GM10248 (cell line): ENCODE data around the gene RCC2.

ENCODE experiments used
- CTCF ChIA-PET: fragments of 300-600 bp; sonication (Branson Sonifier 250); formaldehyde crosslinking; extraction: SDS; loops from one replicate; lab custom pipeline; 2021; ENCODE audit warnings: antibody characterized with exemption; lab: Yijun Ruan, JAX
- POLR2A ChIA-PET: fragments of 350-650 bp; sonication (Branson Sonifier 250); formaldehyde crosslinking; extraction: SDS; loops from one replicate; lab custom pipeline; 2020; ENCODE audit warnings: antibody characterized with exemption; lab: Yijun Ruan, JAX
- DNase-seq: peaks from one replicate; pipeline ENCODE4 v3.0.0; 2012; ENCODE audit errors: extremely low spot score
- CTCF ChIP-seq: IDR thresholded peaks from 2 replicates; pipeline ENCODE4 v1.5.1; 2012; ENCODE audit warnings: mild to moderate bottlenecking, low read depth; ENCODE audit errors: extremely low read depth, missing control alignments, control extremely low read depth

RCC2 gene

GRCh38 chr1:17434016-17434415 lies 5.5 kb downstream of the RCC2 start:
- CTCF ChIA-PET, result no interaction called here
- no peak for DNase-seq
- TF ChIP-seq CTCF, result no peak
- POLR2A ChIA-PET, result no interaction called here

DNA sequence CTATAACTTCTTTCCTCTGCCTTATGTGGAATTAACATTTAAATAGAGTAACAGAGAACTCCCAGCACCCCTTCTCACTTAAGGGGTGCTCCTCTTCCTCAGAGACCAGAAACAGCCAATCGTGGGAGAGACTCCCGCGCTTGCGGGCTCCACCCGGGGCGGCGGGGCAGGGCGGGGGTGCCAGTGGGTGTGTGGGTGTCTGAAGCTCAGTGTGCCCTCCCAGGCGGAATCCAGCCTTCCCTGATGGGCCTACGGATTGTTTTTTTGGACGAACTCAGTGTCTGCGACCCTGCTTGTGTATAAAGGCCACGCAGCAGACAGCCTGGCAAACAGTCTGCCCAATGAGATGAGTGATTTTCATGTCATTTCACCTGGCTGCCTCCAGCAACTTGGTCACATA lies 6.2 kb downstream of the RCC2 start:
- DNase-seq, result no peak
- POLR2A ChIA-PET, result no interaction called here
- TF ChIP-seq CTCF, result no peak
- CTCF ChIA-PET, result interaction anchor here (0.6 to 1.6 kb wide), 3 partner anchors 10 to 174 kb away, joined by 3 to 6 read pairs (median 3); no protein-coding TSS in a partner anchor

GRCh38 chr1:17432412-17432811 lies 7.1 kb downstream of the RCC2 start:
- TF ChIP-seq CTCF, result no peak
- DNase-seq, result no peak
- ChIA-PET CTCF (interaction anchor here (0.8 to 1.6 kb wide), 2 partner anchors 13 to 26 kb away, joined by 3 to 6 read pairs; no protein-coding TSS in a partner anchor), POLR2A (no interaction called here)

DNA sequence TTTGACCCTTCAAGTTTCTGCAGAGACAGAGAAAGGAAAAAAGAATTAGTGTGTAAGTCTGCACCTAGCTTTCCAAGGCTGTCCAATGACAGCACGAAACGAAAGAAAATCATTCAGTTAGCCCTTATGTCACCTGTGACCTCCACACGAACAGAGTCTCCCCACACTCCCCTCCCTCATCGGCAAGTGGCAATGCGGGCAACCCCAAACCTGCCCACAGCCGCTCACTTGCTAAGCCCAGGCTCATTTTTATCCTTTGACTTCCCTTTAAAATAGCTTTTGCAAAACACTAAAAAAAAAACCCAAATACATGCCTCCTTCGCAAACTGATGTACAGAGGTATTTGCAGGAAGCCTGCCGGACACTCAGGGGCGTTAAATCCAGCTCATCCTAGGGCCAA lies 10.3 kb downstream of the RCC2 start:
- no peak for DNase-seq
- TF ChIP-seq CTCF, result no peak
- POLR2A ChIA-PET, result no interaction called here
- CTCF ChIA-PET, result interaction anchor here (1.0 to 1.5 kb wide), 3 partner anchors 8 to 10 kb away, joined by 4 to 6 read pairs (median 4); partner anchors contain the start of gene RCC2

- no peak for DNase-seq
- POLR2A ChIA-PET, result no interaction called here
- CTCF ChIA-PET, result interaction anchor here (1.5 kb wide), 1 partner anchor 11 kb away, joined by 6 read pairs; the partner anchor contains the start of gene RCC2
- TF ChIP-seq CTCF, result no peak
Observed at GRCh38 chr1:17427696-17428660, 11.5 kb downstream of the RCC2 start.

DNA sequence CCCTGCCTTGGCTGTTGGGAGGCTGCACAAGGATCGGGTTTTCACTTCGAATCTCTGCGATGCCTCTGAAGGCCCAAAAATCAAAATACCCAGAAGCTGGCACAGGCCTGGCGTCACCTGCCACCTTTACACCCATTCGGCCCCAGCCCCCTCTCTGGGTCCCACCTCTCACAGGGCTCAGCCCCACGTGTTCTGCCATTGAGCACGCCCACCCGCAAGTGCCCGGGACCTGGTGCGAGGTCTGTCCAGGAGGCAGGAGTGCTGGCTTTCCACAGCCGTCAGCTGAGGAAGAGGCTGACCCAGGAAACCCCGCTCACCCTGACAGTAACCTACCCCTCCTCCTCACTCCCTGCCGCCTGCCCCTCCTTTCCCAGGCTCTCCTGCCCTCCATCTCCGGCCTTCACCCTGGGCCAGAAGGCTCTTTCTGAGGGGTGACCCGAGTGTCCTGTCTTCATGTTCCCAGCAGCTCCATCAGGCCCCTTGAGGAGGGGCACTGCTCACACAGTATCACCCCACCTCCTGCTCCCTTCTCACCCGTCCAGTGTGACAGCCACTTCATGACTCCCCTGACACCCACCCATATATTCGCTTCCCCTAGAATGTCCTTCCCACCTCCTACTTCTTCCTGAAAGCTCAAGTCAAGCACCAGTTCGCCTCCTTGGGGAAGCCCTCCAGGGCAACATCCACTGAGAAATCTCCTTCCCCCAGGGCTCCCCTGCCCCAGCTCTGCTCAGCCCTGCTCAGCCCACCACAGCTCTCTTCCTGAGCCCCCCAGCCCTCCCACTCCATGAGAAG lies 13.5 kb downstream of the RCC2 start:
- no peak for TF ChIP-seq CTCF
- no peak for DNase-seq
- POLR2A ChIA-PET, result no interaction called here
- CTCF ChIA-PET, result interaction anchor here (1.8 kb wide), 1 partner anchor 14 kb away, joined by 7 read pairs; the partner anchor contains the start of gene RCC2
